Stomach (tissue), 9 donors: ENCODE measurements around the gene PDCD2. TPM values are rescaled to one million over a fixed set of nuclear protein-coding genes. Genes with fewer than 3 reads are reported as not detected.

Experiments used
- DNase-seq, 2 donors: peaks; one replicate each; pipeline versions ENCODE4 v3.0.0 to v3.0.0-alpha.2; 2013 to 2019
- H3K27ac ChIP-seq, 5 donors: fragments of 200-600 bp in 4 of 5; sonication (generic) in 4 of 5; one replicate each; pipeline ENCODE4 v1.5.1; 2013 to 2019; ENCODE audit warnings: mild to moderate bottlenecking in 1 of 5, moderate library complexity in 1 of 5
- H3K27me3 ChIP-seq, 3 donors: fragments of 200-600 bp; sonication (generic); one replicate each; pipeline ENCODE4 v1.5.1; 2017 to 2019; ENCODE audit warnings: mixed run types in 1 of 3
- H3K36me3 ChIP-seq, 4 donors: fragments of 200-600 bp; sonication (generic); 1 replicate in 3 of 4; 2 replicates in 1 of 4; pipeline ENCODE4 v1.5.1; 2016 to 2019
- H3K4me1 ChIP-seq, 4 donors: fragments of 200-600 bp; sonication (generic); one replicate each; pipeline ENCODE4 v1.5.1; 2016 to 2019
- H3K4me3 ChIP-seq, 4 donors: fragments of 200-600 bp; sonication (generic) in 3 of 4; one replicate each; pipeline ENCODE4 v1.5.1; 2016 to 2019; ENCODE audit warnings: mild to moderate bottlenecking in 1 of 4
- H3K9me3 ChIP-seq, 4 donors: fragments of 200-600 bp; sonication (generic); one replicate each; pipeline ENCODE4 v1.5.1; 2016 to 2019
- EP300 ChIP-seq: sonication (generic); formaldehyde crosslinking; IDR thresholded peaks from one replicate; pipeline ENCODE4 v1.6.1; 2017; ENCODE audit warnings: antibody characterized with exemption
- POLR2A ChIP-seq, 4 donors: fragments of 450-650 bp; IDR thresholded peaks; one replicate each; pipeline ENCODE4 v1.6.1; 2016; ENCODE audit warnings: antibody characterized with exemption in 4 of 4, control low read depth in 2 of 4, mild to moderate bottlenecking in 1 of 4, moderate library complexity in 1 of 4
- POLR2AphosphoS5 ChIP-seq, 3 donors: sonication (generic); formaldehyde crosslinking; IDR thresholded peaks; one replicate each; pipeline ENCODE4 v1.6.1; 2016; ENCODE audit warnings: antibody characterized with exemption in 3 of 3
- WGBS, 5 donors: extraction: QIAGEN DNeasy Blood & Tissue Kit in 3 of 5; methylation state at CpG; one replicate each; pipeline versions ENCODE4 v1.1.5 to v1.1.7; 2013 to 2018; 5-methylcytosine and 5-hydroxymethylcytosine counted together
- intact Hi-C: fragments of 100-400 bp; cut with DNase I; formaldehyde crosslinking; loops from one replicate; pipeline ENCODE4 v1.15.1; 2023; ENCODE audit warnings: low total_unique reads
- polyA plus RNA-seq, 3 donors: library from polyadenylated mRNA; stranded (reverse); fragments of 200-250 nt; gene quantifications; one replicate each; pipeline ENCODE4 v1.2.3, GENCODE V29; 2013
- total RNA-seq, 5 donors: library from RNA; depleted of rRNA; stranded (reverse); fragments of >200 nt; gene quantifications; one replicate each; pipeline versions ENCODE4 v1.1.0 to v1.2.3, GENCODE V29; 2014 to 2016
- TF ChIP-seq, protein P1 (sequence below), 7 experiments: fragments of 450-650 bp in 4 of 7; fragments of 200-600 bp in 3 of 7; sonication (generic) in 3 of 7; IDR thresholded peaks; one replicate each; pipeline ENCODE4 v1.5.1; 2016 to 2019; ENCODE audit warnings: antibody characterized with exemption in 7 of 7, control low read depth in 2 of 7, mild to moderate bottlenecking in 1 of 7
- donor health status: healthy with polysubstance abuse.
- donor health status: Bipolar disorder and iron deficiency.
- donor health status: healthy.

The PDCD2 gene
- total and polyA plus RNA-seq, 8 donors = 38.2 to 209 (median 68.0) TPM

DNA sequence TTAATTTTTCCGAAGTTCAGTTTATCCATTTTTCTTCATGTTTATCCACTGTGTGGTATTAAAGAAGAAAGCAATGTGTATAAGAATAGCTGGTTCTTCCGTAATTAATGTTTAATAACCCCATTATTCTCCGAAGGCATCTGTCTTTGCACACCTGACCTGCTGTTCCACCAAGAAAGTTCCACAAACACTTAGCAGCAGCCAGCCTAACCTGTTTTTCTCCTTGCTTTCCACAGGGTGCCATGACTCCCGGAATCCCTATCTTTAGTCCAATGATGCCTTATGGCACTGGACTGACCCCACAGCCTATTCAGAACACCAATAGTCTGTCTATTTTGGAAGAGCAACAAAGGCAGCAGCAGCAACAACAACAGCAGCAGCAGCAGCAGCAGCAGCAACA lies 22.9 kb downstream of the PDCD2 start:
- TF ChIP-seq, protein P1, sequence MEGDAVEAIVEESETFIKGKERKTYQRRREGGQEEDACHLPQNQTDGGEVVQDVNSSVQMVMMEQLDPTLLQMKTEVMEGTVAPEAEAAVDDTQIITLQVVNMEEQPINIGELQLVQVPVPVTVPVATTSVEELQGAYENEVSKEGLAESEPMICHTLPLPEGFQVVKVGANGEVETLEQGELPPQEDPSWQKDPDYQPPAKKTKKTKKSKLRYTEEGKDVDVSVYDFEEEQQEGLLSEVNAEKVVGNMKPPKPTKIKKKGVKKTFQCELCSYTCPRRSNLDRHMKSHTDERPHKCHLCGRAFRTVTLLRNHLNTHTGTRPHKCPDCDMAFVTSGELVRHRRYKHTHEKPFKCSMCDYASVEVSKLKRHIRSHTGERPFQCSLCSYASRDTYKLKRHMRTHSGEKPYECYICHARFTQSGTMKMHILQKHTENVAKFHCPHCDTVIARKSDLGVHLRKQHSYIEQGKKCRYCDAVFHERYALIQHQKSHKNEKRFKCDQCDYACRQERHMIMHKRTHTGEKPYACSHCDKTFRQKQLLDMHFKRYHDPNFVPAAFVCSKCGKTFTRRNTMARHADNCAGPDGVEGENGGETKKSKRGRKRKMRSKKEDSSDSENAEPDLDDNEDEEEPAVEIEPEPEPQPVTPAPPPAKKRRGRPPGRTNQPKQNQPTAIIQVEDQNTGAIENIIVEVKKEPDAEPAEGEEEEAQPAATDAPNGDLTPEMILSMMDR (IDR thresholded peaks at IDR 0.05) = no peak
- TF ChIP-seq POLR2A (IDR thresholded peaks at IDR 0.05) (no peak), EP300 (no peak)
- DNase-seq = peak; percentile 37 to 40
- intact Hi-C loops = no loop called here
- no peak overlapping the region for H3K4me3 ChIP-seq
- H3K27me3 ChIP-seq = no peaks in the 10 kb centered on the region
- WGBS, 5 donors = 38 to 63% (median 42%) methylated on average over 4 of the region's 4 CpGs
- H3K27ac ChIP-seq = peak overlapping the region in 1 of 5 donors; percentile 12
- no peaks in the 10 kb centered on the region for H3K9me3 ChIP-seq
- peaks cover 0 to 39% (median 15%) of the 10 kb centered on the region in 4 donors for H3K4me1 ChIP-seq
- peaks cover 29 to 98% (median 90%) of the 10 kb centered on the region in 4 donors for H3K36me3 ChIP-seq

DNA sequence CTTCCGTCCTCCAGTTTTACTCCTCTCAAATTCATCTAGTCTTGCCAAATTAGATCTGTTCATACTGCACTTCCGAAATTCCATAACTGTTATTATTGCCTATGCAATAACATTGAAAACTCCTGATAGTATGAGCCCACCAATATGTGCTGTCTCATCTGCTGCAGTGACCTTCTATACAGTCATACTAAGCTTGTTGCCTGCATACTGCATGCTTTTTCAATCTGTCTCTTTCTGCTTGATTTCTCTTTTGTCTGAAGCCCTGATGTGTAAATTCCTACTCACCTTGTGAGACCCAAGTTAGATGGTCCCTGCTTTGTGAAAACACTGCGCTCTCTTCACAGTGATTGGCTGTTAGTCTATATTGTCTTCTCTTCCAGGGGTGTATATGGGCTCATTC lies 29.1 kb downstream of the PDCD2 start:
- peak overlapping the region in 1 of 5 donors; percentile 97 for H3K27ac ChIP-seq

DNA sequence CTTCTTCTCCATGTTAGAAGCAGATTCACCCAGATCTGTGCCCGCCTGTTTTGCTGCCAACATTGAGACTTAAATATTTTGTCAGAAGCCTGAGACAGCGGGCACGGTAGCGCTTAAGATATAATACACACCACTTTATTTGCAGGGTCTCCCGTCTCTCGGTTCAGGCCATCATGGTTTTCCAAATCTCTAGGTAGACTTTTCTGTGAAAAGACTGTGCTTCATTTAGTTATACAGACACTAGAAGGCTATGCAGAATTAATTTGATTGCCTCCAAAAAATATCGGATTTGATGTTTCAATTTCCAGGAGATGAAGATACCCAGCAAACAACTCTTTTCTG lies 29.7 kb downstream of the PDCD2 start:
- Histone ChIP-seq H3K4me1 (peaks cover 39 to 70% (median 53%) of the 10 kb centered on the region in 4 donors), H3K4me3 (peak overlapping the region; percentile 87 to 98 (median 94)), H3K27me3 (no peaks in the 10 kb centered on the region), H3K27ac (peak overlapping the region; percentile 90 to 98 (median 96)), H3K36me3 (peaks cover 5 to 39% (median 37%) of the 10 kb centered on the region in 4 donors), H3K9me3 (no peaks in the 10 kb centered on the region)
- WGBS, 5 donors = 1 to 2% (median 2%) methylated on average over 7 of the region's 7 CpGs
- intact Hi-C loops = no loop called here
- DNase-seq = no peak
- TF ChIP-seq EP300 (no peak), POLR2A (IDR thresholded peaks at IDR 0.05) (no peak), POLR2AphosphoS5 (IDR thresholded peaks at IDR 0.05) (no peak)
- TF ChIP-seq, protein P1 (IDR thresholded peaks at IDR 0.05) = no peak

More for the DNA sequence above, 29.1 kb downstream of the PDCD2 start:
- Histone ChIP-seq H3K9me3 (no peaks in the 10 kb centered on the region), H3K4me1 (peaks cover 33 to 65% (median 48%) of the 10 kb centered on the region in 4 donors), H3K27me3 (no peaks in the 10 kb centered on the region), H3K4me3 (peak overlapping the region; percentile 87 to 98 (median 94)), H3K36me3 (peaks cover 5 to 39% (median 34%) of the 10 kb centered on the region in 4 donors)
- DNase-seq = no peak
- TF ChIP-seq POLR2A (IDR thresholded peaks at IDR 0.05) = no peak
- TF ChIP-seq, protein P1 (IDR thresholded peaks at IDR 0.05) = no peak
- TF ChIP-seq POLR2AphosphoS5 (IDR thresholded peaks at IDR 0.05) = no peak
- TF ChIP-seq EP300 = no peak
- WGBS, 5 donors = 40 to 59% (median 55%) methylated on average over 3 of the region's 3 CpGs
- intact Hi-C loops = no loop called here

DNA sequence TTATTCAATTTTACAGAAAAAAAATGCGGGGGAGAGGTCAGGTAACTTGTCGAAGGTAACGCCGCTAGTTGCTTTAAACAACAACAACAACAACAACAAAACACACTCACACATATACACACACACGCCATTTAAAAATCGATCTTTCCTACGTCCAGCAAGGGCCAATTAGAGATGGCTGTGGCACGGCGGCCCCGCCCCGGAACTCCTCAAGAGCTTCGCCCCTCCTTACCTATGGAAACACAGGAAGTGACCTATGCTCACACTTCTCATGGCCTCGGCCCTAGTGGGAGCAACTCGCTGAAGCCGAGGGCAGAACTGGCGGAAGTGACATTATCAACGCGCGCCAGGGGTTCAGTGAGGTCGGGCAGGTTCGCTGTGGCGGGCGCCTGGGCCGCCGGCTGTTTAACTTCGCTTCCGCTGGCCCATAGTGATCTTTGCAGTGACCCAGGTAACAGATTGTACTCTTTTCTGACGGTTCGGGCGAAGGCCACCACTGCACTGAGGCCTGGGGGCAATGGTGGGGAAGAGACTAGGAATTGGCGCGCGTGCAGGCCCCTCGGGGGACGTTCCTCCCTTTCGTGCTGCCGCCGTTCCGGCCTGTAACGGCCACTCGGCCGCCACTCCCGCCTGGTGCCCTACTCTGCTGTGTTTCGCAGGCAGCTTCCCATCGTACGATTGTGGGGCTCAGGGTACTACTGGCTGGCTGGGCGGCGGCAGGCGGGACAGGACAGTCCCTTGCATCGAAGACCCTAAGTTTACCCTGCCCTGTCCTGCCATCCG lies 30.2 kb downstream of the PDCD2 start, which contains the start of gene TBP:
Gene TBP (plus strand): TSS at position 357 of the 783 bp plus-strand sequence. CDS start 2,661 bp downstream, outside the sequence.
- peaks cover 40 to 71% (median 59%) of the 10 kb centered on the region in 4 donors for H3K4me1 ChIP-seq
- TF ChIP-seq, protein P1 (IDR thresholded peaks at IDR 0.05) = no peak
- peak; percentile 89 to 99 (median 97) for TF ChIP-seq POLR2AphosphoS5 (IDR thresholded peaks at IDR 0.05)
- intact Hi-C loops = no loop called here
- H3K36me3 ChIP-seq = peaks cover 5 to 39% (median 38%) of the 10 kb centered on the region in 4 donors
- H3K27ac ChIP-seq = peak within 1 kb of the TSS; percentile 90 to 98 (median 96)
- H3K4me3 ChIP-seq = peak within 1 kb of the TSS; percentile 87 to 98 (median 94)
- H3K9me3 ChIP-seq = no peaks in the 10 kb centered on the region
- DNase-seq = peak; percentile 98 to 99
- no peaks in the 10 kb centered on the region for H3K27me3 ChIP-seq
- WGBS, 5 donors = 0% methylated on average over 31 to 51 of the region's 51 CpGs
